HL-60 (cell line): Measurements from ENCODE around the gene FBXL14.

Experiments used
- DNase-seq, 2 experiments: peaks; one replicate each; pipeline ENCODE4 v3.0.0-alpha.2; 2010 to 2020; ENCODE audit warnings: low read depth in 1 of 2, low spot score in 1 of 2
- H3K27ac ChIP-seq: fragments of 250-450 bp; sonication (Bioruptor Pico); replicated peaks from 2 replicates; pipeline ENCODE4 v1.5.1; 2020; ENCODE audit warnings: mild to moderate bottlenecking, moderate library complexity
- H3K27me3 ChIP-seq: fragments of 250-450 bp; sonication (Bioruptor Pico); 2 replicates; pipeline ENCODE4 v1.5.1; 2021; ENCODE audit warnings: mild to moderate bottlenecking, moderate library complexity; ENCODE audit not compliant: insufficient read depth, poor library complexity, severe bottlenecking
- H3K4me3 ChIP-seq: replicated peaks from 2 replicates; pipeline ENCODE4 v1.5.1; 2011; ENCODE audit warnings: mild to moderate bottlenecking, control low read depth, low read length; ENCODE audit not compliant: insufficient read depth
- GABPA ChIP-seq: IDR thresholded peaks from 2 replicates; pipeline ENCODE4 v1.6.1; 2012; ENCODE audit warnings: low read depth
- POLR2AphosphoS5 ChIP-seq: IDR thresholded peaks from 2 replicates; pipeline ENCODE4 v1.6.1; 2012; ENCODE audit warnings: low read depth
- REST ChIP-seq: IDR thresholded peaks from 2 replicates; pipeline ENCODE4 v1.6.1; 2012; ENCODE audit warnings: low read depth; ENCODE audit not compliant: insufficient replicate concordance
- SPI1 ChIP-seq: IDR thresholded peaks from 2 replicates; pipeline ENCODE4 v1.6.1; 2012; ENCODE audit warnings: low read depth, mild to moderate bottlenecking, borderline replicate concordance
- TF ChIP-seq, protein P1 (sequence below): IDR thresholded peaks from one replicate; pipeline ENCODE4 v1.5.1; 2011; ENCODE audit warnings: low read length, control low read depth, inconsistent platforms; ENCODE audit not compliant: insufficient read depth

FBXL14 gene

DNA sequence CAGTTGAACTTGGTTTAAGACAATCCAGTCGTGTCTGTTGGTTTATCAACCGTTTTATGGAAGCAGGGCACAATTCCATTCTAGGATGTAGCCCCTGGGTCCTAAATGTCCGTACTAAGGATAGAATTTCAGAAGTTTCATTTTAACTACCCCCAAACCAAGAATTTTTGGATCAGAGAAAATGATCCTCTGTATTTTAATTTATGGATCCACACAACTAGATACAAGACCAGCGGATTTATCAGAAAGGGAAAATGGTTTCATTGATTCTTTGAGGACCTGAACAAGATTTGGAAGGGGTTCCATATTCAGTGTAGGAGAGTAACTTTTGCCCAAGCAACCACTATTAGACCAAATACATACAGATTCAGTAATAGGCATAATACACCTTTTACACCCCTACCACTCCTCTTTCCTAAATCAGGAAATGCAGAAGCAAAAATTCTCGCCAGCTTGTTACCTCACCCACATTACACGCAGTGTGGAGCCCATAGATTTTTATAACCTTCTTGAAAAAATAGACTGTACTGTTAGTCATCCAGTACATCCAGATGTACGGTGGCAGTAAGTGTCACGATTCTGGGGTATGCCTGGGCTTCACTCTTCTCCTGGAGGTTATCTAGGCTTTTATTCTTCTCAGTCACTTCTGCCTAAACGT, 1.4 kb upstream of the FBXL14 start:
- TF ChIP-seq REST (no peak), GABPA (no peak), SPI1 (no peak), POLR2AphosphoS5 (no peak)
- TF ChIP-seq, protein P1, sequence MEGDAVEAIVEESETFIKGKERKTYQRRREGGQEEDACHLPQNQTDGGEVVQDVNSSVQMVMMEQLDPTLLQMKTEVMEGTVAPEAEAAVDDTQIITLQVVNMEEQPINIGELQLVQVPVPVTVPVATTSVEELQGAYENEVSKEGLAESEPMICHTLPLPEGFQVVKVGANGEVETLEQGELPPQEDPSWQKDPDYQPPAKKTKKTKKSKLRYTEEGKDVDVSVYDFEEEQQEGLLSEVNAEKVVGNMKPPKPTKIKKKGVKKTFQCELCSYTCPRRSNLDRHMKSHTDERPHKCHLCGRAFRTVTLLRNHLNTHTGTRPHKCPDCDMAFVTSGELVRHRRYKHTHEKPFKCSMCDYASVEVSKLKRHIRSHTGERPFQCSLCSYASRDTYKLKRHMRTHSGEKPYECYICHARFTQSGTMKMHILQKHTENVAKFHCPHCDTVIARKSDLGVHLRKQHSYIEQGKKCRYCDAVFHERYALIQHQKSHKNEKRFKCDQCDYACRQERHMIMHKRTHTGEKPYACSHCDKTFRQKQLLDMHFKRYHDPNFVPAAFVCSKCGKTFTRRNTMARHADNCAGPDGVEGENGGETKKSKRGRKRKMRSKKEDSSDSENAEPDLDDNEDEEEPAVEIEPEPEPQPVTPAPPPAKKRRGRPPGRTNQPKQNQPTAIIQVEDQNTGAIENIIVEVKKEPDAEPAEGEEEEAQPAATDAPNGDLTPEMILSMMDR, result no peak
- DNase-seq, result no peak
- H3K27ac ChIP-seq, result no peak overlapping the region
- no peaks in the 10 kb centered on the region for H3K27me3 ChIP-seq
- H3K4me3 ChIP-seq, result no peak overlapping the region

DNA sequence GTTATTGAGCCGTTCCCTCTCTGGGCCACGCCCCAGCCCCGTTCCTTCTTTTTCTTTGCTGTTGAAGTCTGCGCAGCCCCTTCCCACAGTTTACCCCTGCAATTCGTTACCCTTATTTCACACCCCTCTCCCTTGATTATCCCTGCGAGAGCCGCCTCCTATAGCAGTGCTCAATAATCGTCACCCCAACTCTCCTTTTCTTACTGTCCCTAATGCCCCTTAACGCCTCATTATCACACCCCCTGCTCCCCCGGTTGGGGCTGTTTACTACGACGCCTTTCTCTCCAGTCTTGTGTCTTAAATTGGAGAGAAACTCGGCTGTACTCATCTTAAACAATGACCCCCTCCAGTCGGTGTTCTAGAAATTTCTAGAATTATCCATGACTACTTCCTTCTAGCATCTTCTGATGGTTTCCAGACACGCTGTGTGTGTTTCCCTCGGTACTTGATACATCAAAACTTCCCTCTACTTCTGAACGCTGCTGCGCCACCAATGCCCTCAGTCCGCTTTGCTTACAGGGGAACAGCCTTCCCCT, 713 bp upstream of the FBXL14 start:
- peak overlapping the region; percentile 68 for H3K27ac ChIP-seq

GRCh38 chr12:1594006-1594260, 448 bp downstream of the FBXL14 start:
- TF ChIP-seq POLR2AphosphoS5, result no peak
- TF ChIP-seq, protein P1, result no peak
- no peak for TF ChIP-seq SPI1
- TF ChIP-seq REST, result no peak
- no peak for TF ChIP-seq GABPA
- DNase-seq, result peak in 1 of 2 experiments; percentile 64
- H3K27me3 ChIP-seq, result no peaks in the 10 kb centered on the region
- peak overlapping the region; percentile 67 for H3K27ac ChIP-seq
- H3K4me3 ChIP-seq, result peak overlapping the region; percentile 91

More for the DNA sequence above, 713 bp upstream of the FBXL14 start:
- TF ChIP-seq, protein P1, result no peak
- no peak for TF ChIP-seq SPI1
- DNase-seq, result no peak
- H3K27me3 ChIP-seq, result no peaks in the 10 kb centered on the region
- peak overlapping the region; percentile 60 for H3K4me3 ChIP-seq
